PC-9 (cell line): ENCODE results near the gene PLD5.
"Not testable (repeated sequence)": the region's sequence is repeated elsewhere in the genome, so short reads cannot be mapped to it uniquely, and the experiment has no call there.

Experiments
- EZH2 ChIP-seq: fragments of 200-600 bp; sonication (generic); IDR thresholded peaks from 2 replicates; pipeline ENCODE4 v1.8.0; 2017; ENCODE audit warnings: antibody characterized with exemption, low read depth
- TF ChIP-seq, protein P1 (sequence below): fragments of 200-600 bp; sonication (generic); conservative IDR thresholded peaks from 2 replicates; pipeline ENCODE4 v1.6.1; 2017; ENCODE audit warnings: mixed run types, antibody characterized with exemption, mild to moderate bottlenecking, moderate library complexity

- TF ChIP-seq, protein P1, sequence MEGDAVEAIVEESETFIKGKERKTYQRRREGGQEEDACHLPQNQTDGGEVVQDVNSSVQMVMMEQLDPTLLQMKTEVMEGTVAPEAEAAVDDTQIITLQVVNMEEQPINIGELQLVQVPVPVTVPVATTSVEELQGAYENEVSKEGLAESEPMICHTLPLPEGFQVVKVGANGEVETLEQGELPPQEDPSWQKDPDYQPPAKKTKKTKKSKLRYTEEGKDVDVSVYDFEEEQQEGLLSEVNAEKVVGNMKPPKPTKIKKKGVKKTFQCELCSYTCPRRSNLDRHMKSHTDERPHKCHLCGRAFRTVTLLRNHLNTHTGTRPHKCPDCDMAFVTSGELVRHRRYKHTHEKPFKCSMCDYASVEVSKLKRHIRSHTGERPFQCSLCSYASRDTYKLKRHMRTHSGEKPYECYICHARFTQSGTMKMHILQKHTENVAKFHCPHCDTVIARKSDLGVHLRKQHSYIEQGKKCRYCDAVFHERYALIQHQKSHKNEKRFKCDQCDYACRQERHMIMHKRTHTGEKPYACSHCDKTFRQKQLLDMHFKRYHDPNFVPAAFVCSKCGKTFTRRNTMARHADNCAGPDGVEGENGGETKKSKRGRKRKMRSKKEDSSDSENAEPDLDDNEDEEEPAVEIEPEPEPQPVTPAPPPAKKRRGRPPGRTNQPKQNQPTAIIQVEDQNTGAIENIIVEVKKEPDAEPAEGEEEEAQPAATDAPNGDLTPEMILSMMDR, result not testable (repeated sequence)
- not testable (repeated sequence) for TF ChIP-seq EZH2
Measured at GRCh38 chr1:242058582-242058981, 465.9 kb downstream of the PLD5 start.
